Measurements from ENCODE around the gene MRAS. TPM values are rescaled to one million over a fixed set of nuclear protein-coding genes. Genes with fewer than 3 reads are reported as not detected.

Gene MRAS
- total and polyA plus RNA-seq, 2 of the 13 experiments (the other 11 are each of a cell fraction or from before 2014, with no cell fraction given), result 8.8 to 36.2 TPM

DNA sequence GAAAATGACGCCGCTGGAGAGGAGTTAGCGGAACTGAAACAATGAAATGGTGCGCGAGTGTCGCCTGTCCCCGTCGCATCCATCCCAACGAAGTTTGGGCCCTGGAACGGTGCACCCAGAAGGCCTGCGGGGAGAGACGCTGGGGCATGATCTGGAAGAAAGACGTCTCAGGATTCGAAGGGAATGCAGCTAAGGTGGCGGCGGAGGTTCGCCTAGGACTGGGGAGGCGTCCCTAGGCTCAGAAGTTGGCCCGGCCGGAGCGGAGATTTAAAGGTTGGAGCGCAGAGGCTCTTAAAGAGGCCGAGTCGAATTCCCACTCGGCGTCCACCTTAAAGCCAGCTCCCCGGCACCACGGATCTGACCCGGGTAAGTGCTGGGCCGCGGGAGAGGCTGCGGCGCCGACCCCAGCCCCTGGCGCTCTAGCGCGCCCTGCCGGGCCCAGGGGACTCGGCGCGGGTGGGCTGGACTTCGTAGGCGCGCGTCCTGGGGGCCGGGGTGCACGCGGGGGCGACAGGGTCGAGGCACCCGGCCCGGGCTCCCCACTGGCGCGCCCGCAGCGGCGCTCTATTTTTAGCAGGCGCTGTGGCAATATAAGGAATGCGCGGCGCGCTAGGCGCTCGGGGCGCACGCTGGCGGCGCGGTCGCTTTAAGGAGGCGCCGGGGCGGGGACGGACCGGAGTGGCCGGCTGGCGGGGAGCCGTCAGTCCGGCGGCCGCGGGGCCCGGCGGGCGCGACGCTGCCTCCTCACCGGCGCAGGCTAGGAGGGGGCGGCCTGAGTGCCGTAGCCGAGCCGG is at the start of gene MRAS (continued):
- TF ChIP-seq, protein P1, sequence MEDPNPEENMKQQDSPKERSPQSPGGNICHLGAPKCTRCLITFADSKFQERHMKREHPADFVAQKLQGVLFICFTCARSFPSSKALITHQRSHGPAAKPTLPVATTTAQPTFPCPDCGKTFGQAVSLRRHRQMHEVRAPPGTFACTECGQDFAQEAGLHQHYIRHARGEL (CRISPR knock-in tag; IDR thresholded peaks at IDR 0.05), result no peak
- TF ChIP-seq ZNF446 (CRISPR knock-in tag; IDR thresholded peaks at IDR 0.05) (0 out of 2 replicates have a peak, but pooled peaks have one; percentile 49), ZNF710 (CRISPR knock-in tag; IDR thresholded peaks at IDR 0.05; ENCODE audit: borderline replicate concordance) (no peak), MTA3 (CRISPR knock-in tag; IDR thresholded peaks at IDR 0.05) (no peak), ZHX2 (IDR thresholded peaks at IDR 0.05; ENCODE audit: low read depth) (no peak), ZHX2 (CRISPR knock-in tag; IDR thresholded peaks at IDR 0.05; ENCODE audit: borderline replicate concordance) (peak; percentile 82; the same call in 1 of the 2 replicates), ZNF761 (CRISPR knock-in tag; conservative IDR thresholded peaks at IDR 0.05) (0 out of 2 replicates have a peak, but pooled peaks have one; percentile 25), TFDP2 (CRISPR knock-in tag; IDR thresholded peaks at IDR 0.05) (peak; percentile 61; the same call in 1 of the 2 replicates), FOXK1 (CRISPR knock-in tag; IDR thresholded peaks at IDR 0.05; ENCODE audit: borderline replicate concordance, low read depth) (no peak), RFX1 (IDR thresholded peaks at IDR 0.05) (no peak), CHD2 (IDR thresholded peaks at IDR 0.05; ENCODE audit: low read depth, low read length) (no peak), ATF3 (CRISPR knock-in tag; IDR thresholded peaks at IDR 0.05) (no peak), ZNF101 (CRISPR knock-in tag; IDR thresholded peaks at IDR 0.05; ENCODE audit: borderline replicate concordance, low read depth) (no peak)
- TF ChIP-seq, protein P2, sequence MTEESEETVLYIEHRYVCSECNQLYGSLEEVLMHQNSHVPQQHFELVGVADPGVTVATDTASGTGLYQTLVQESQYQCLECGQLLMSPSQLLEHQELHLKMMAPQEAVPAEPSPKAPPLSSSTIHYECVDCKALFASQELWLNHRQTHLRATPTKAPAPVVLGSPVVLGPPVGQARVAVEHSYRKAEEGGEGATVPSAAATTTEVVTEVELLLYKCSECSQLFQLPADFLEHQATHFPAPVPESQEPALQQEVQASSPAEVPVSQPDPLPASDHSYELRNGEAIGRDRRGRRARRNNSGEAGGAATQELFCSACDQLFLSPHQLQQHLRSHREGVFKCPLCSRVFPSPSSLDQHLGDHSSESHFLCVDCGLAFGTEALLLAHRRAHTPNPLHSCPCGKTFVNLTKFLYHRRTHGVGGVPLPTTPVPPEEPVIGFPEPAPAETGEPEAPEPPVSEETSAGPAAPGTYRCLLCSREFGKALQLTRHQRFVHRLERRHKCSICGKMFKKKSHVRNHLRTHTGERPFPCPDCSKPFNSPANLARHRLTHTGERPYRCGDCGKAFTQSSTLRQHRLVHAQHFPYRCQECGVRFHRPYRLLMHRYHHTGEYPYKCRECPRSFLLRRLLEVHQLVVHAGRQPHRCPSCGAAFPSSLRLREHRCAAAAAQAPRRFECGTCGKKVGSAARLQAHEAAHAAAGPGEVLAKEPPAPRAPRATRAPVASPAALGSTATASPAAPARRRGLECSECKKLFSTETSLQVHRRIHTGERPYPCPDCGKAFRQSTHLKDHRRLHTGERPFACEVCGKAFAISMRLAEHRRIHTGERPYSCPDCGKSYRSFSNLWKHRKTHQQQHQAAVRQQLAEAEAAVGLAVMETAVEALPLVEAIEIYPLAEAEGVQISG (CRISPR knock-in tag; IDR thresholded peaks at IDR 0.05), result peak; percentile 66
